Breast epithelium (tissue), 3 donors: ENCODE results near the gene SSR2.

Source experiments
- CTCF ChIP-seq, 3 donors: fragments of 450-650 bp; IDR thresholded peaks; one replicate each; pipeline ENCODE4 v1.5.1; 2016 to 2017; ENCODE audit warnings: antibody characterized with exemption in 3 of 3, mild to moderate bottlenecking in 3 of 3, moderate library complexity in 3 of 3
- POLR2A ChIP-seq: fragments of 450-650 bp; IDR thresholded peaks from one replicate; pipeline ENCODE4 v1.6.1; 2016; ENCODE audit warnings: antibody characterized with exemption, mild to moderate bottlenecking, moderate library complexity
- POLR2AphosphoS5 ChIP-seq, 3 donors: sonication (generic); formaldehyde crosslinking; IDR thresholded peaks; one replicate each; pipeline ENCODE4 v1.6.1; 2017; ENCODE audit warnings: antibody characterized with exemption in 3 of 3

GRCh38 chr1:156065871-156066270, 45.1 kb upstream of the SSR2 start:
- no peak for TF ChIP-seq CTCF (IDR thresholded peaks at IDR 0.05)
- TF ChIP-seq POLR2A, result no peak
- no peak for TF ChIP-seq POLR2AphosphoS5 (IDR thresholded peaks at IDR 0.05)
